Naive thymus-derived CD4-positive, alpha-beta T cell (primary cell): ENCODE measurements around the gene ROBO1. TPM values are rescaled to one million over a fixed set of nuclear protein-coding genes. Genes with fewer than 3 reads are reported as not detected.

Source experiments
- ATAC-seq: fragments of 150-1000 bp; cut with Tn5 transposase; 2 replicates; pipeline ENCODE4 v1.10.0; 2021; ENCODE audit warnings: mild to moderate bottlenecking, moderate library complexity
- CTCF ChIA-PET: fragments of 350-600 bp; sonication (Branson Sonifier 250); formaldehyde crosslinking; loops from one replicate; lab custom pipeline; 2021; ENCODE audit warnings: antibody characterized with exemption; lab: Charles Lee
- POLR2A ChIA-PET: fragments of 350-600 bp; sonication (Branson Sonifier 250); formaldehyde crosslinking; loops from one replicate; lab custom pipeline; 2021; ENCODE audit warnings: antibody characterized with exemption, inconsistent platforms; lab: Charles Lee
- DNase-seq, 9 donors: peaks; one replicate each; pipeline versions ENCODE4 v3.0.0 to v3.0.0-alpha.2; 2020 to 2022; ENCODE audit warnings: mixed read lengths in 1 of 9
- H3K27ac ChIP-seq: one replicate; pipeline ENCODE4 v1.7.0; 2013; ENCODE audit warnings: mild to moderate bottlenecking, low read depth, low read length, moderate library complexity
- H3K27me3 ChIP-seq, 2 donors: one replicate each; pipeline ENCODE4 v1.7.0; 2013; ENCODE audit warnings: low read length in 2 of 2, mild to moderate bottlenecking in 2 of 2, moderate library complexity in 2 of 2; ENCODE audit not compliant: control insufficient read depth in 2 of 2, insufficient read depth in 2 of 2
- H3K36me3 ChIP-seq, 3 experiments: 1 replicate in 2 of 3; 2 replicates in 1 of 3; pipeline ENCODE4 v1.7.0; 2013; ENCODE audit warnings: low read length in 3 of 3, mild to moderate bottlenecking in 3 of 3, moderate library complexity in 1 of 3; ENCODE audit not compliant: insufficient read depth in 3 of 3, control insufficient read depth in 2 of 3
- H3K4me1 ChIP-seq, 2 donors: one replicate each; pipeline ENCODE4 v1.7.0; 2013; ENCODE audit warnings: low read length in 2 of 2, mild to moderate bottlenecking in 2 of 2, moderate library complexity in 1 of 2; ENCODE audit not compliant: control insufficient read depth in 2 of 2, insufficient read depth in 2 of 2
- H3K4me3 ChIP-seq: 2 replicates; pipeline ENCODE4 v1.7.0; 2013; ENCODE audit warnings: mild to moderate bottlenecking, low read length
- H3K9me3 ChIP-seq, 3 experiments: 1 replicate in 2 of 3; 2 replicates in 1 of 3; pipeline ENCODE4 v1.7.0; 2013; ENCODE audit warnings: low read length in 3 of 3; ENCODE audit not compliant: control insufficient read depth in 2 of 3
- H3K27ac Mint-ChIP-seq, 9 donors: one replicate each; pipeline ENCODE4 v1.8.0; 2020 to 2022; ENCODE audit warnings: mixed read lengths in 9 of 9, mild to moderate bottlenecking in 8 of 9, moderate library complexity in 5 of 9, inconsistent platforms in 2 of 9
- H3K27me3 Mint-ChIP-seq, 5 donors: one replicate each; pipeline ENCODE4 v1.8.0; 2021 to 2022; ENCODE audit warnings: mixed read lengths in 5 of 5, mild to moderate bottlenecking in 1 of 5
- H3K36me3 Mint-ChIP-seq, 5 donors: one replicate each; pipeline ENCODE4 v1.8.0; 2020 to 2022; ENCODE audit warnings: mixed read lengths in 5 of 5, mild to moderate bottlenecking in 3 of 5, inconsistent platforms in 1 of 5
- H3K4me1 Mint-ChIP-seq, 7 donors: one replicate each; pipeline ENCODE4 v1.8.0; 2020 to 2022; ENCODE audit warnings: mixed read lengths in 7 of 7, mild to moderate bottlenecking in 3 of 7, inconsistent platforms in 1 of 7
- H3K4me3 Mint-ChIP-seq, 10 donors: one replicate each; pipeline ENCODE4 v1.8.0; 2020 to 2022; ENCODE audit warnings: mild to moderate bottlenecking in 10 of 10, mixed read lengths in 10 of 10, moderate library complexity in 6 of 10, inconsistent platforms in 2 of 10
- H3K9me3 Mint-ChIP-seq, 11 donors: one replicate each; pipeline ENCODE4 v1.8.0; 2020 to 2022; ENCODE audit warnings: mixed read lengths in 11 of 11, mild to moderate bottlenecking in 4 of 11, inconsistent platforms in 1 of 11, moderate library complexity in 1 of 11
- intact Hi-C, 2 donors: fragments of 100-400 bp; cut with micrococcal nuclease; formaldehyde crosslinking; loops; one replicate each; pipeline ENCODE4 v1.15.1; 2023
- polyA plus RNA-seq, 2 donors: library from polyadenylated mRNA; unstranded; fragments of 300-500 nt; fragmentation: Illumina TruSeq; gene quantifications; one replicate each; pipeline ENCODE4 v1.2.3, GENCODE V29; 2021
- total RNA-seq, 6 experiments: library from RNA in 5 of 6; stranded (reverse) in 5 of 6; gene quantifications; 1 replicate in 5 of 6; 2 replicates in 1 of 6; pipeline ENCODE4 v1.2.3 and lab custom pipeline; 2021 to 2026

Gene ROBO1
- total and polyA plus RNA-seq, 7 experiments from 2014 or later = 0.08 to 0.59 (median 0.26) TPM; not detected in 2

GRCh38 chr3:78610462-78611125, 1157.2 kb downstream of the ROBO1 start:
- no peak for DNase-seq
- Histone ChIP-seq H3K4me3 (no peak overlapping the region), H3K4me1 (no peaks in the 10 kb centered on the region), H3K27me3 (no peaks in the 10 kb centered on the region), H3K36me3 (no peaks in the 10 kb centered on the region), H3K9me3 (no peaks in the 10 kb centered on the region), H3K27ac (no peak overlapping the region)
- no peaks in the 10 kb centered on the region for H3K27me3 Mint-ChIP-seq
- ChIA-PET POLR2A (no interaction called here), CTCF (interaction anchor here (0.7 kb wide), 1 partner anchor 21 kb away, joined by 3 read pairs; no protein-coding TSS in a partner anchor)
- peaks cover 0 to 17% (median 3%) of the 10 kb centered on the region in 11 donors for H3K9me3 Mint-ChIP-seq
- H3K27ac Mint-ChIP-seq = no peak overlapping the region
- H3K4me1 Mint-ChIP-seq = no peaks in the 10 kb centered on the region
- intact Hi-C loops = no loop called here
- no peaks in the 10 kb centered on the region for H3K36me3 Mint-ChIP-seq
- ATAC-seq = no peak
- H3K4me3 Mint-ChIP-seq = no peak overlapping the region

- ATAC-seq (no peak), DNase-seq (no peak)
- Mint-ChIP-seq H3K4me3 (no peak overlapping the region), H3K27ac (no peak overlapping the region), H3K9me3 (peaks cover 0 to 17% (median 3%) of the 10 kb centered on the region in 11 donors), H3K4me1 (no peaks in the 10 kb centered on the region), H3K36me3 (no peaks in the 10 kb centered on the region), H3K27me3 (no peaks in the 10 kb centered on the region)
- Histone ChIP-seq H3K9me3 (no peaks in the 10 kb centered on the region), H3K4me1 (no peaks in the 10 kb centered on the region), H3K36me3 (no peaks in the 10 kb centered on the region), H3K4me3 (no peak overlapping the region), H3K27ac (no peak overlapping the region), H3K27me3 (no peaks in the 10 kb centered on the region)
- ChIA-PET CTCF (no interaction called here), POLR2A (no interaction called here)
- intact Hi-C loops = no loop called here
Observed at GRCh38 chr3:78606756-78607155, 1161.0 kb downstream of the ROBO1 start.

- ChIA-PET POLR2A (no interaction called here), CTCF (no interaction called here)
- no peaks in the 10 kb centered on the region for H3K27me3 Mint-ChIP-seq
- DNase-seq (no peak), ATAC-seq (no peak)
- Histone ChIP-seq H3K4me3 (no peak overlapping the region), H3K27ac (no peak overlapping the region), H3K27me3 (no peaks in the 10 kb centered on the region), H3K4me1 (no peaks in the 10 kb centered on the region), H3K9me3 (no peaks in the 10 kb centered on the region), H3K36me3 (no peaks in the 10 kb centered on the region)
- peaks cover 0 to 14% (median 3%) of the 10 kb centered on the region in 11 donors for H3K9me3 Mint-ChIP-seq
- H3K4me1 Mint-ChIP-seq = no peaks in the 10 kb centered on the region
- intact Hi-C loops = no loop called here
- no peak overlapping the region for H3K4me3 Mint-ChIP-seq
- H3K27ac Mint-ChIP-seq = no peak overlapping the region
- H3K36me3 Mint-ChIP-seq = no peaks in the 10 kb centered on the region
Observed at GRCh38 chr3:78605178-78605577, 1162.6 kb downstream of the ROBO1 start.

- ChIA-PET CTCF (no interaction called here), POLR2A (no interaction called here)
- no peaks in the 10 kb centered on the region for H3K36me3 Mint-ChIP-seq
- ATAC-seq (no peak), DNase-seq (no peak)
- H3K4me3 Mint-ChIP-seq = no peak overlapping the region
- Histone ChIP-seq H3K4me3 (no peak overlapping the region), H3K27ac (no peak overlapping the region), H3K27me3 (no peaks in the 10 kb centered on the region), H3K36me3 (no peaks in the 10 kb centered on the region), H3K9me3 (no peaks in the 10 kb centered on the region), H3K4me1 (no peaks in the 10 kb centered on the region)
- H3K9me3 Mint-ChIP-seq = peaks cover 0 to 14% (median 3%) of the 10 kb centered on the region in 11 donors
- H3K27ac Mint-ChIP-seq = no peak overlapping the region
- no peaks in the 10 kb centered on the region for H3K4me1 Mint-ChIP-seq
- intact Hi-C loops = no loop called here
- H3K27me3 Mint-ChIP-seq = no peaks in the 10 kb centered on the region
Observed at GRCh38 chr3:78604341-78604740, 1163.5 kb downstream of the ROBO1 start.

GRCh38 chr3:78601249-78601648, 1166.5 kb downstream of the ROBO1 start:
- Histone ChIP-seq H3K9me3 (no peaks in the 10 kb centered on the region), H3K4me3 (no peak overlapping the region), H3K4me1 (no peaks in the 10 kb centered on the region), H3K27ac (no peak overlapping the region), H3K27me3 (no peaks in the 10 kb centered on the region), H3K36me3 (no peaks in the 10 kb centered on the region)
- POLR2A ChIA-PET = no interaction called here
- CTCF ChIA-PET = no interaction called here
- no peak for ATAC-seq
- Mint-ChIP-seq H3K27me3 (no peaks in the 10 kb centered on the region), H3K9me3 (peaks cover 0 to 6% (median 0%) of the 10 kb centered on the region in 11 donors), H3K27ac (no peak overlapping the region), H3K36me3 (no peaks in the 10 kb centered on the region), H3K4me3 (no peak overlapping the region), H3K4me1 (no peaks in the 10 kb centered on the region)
- intact Hi-C loops = no loop called here
- no peak for DNase-seq

GRCh38 chr3:78589778-78590177, 1178.0 kb downstream of the ROBO1 start:
- Mint-ChIP-seq H3K4me1 (no peaks in the 10 kb centered on the region), H3K27me3 (no peaks in the 10 kb centered on the region), H3K36me3 (no peaks in the 10 kb centered on the region), H3K27ac (no peak overlapping the region), H3K4me3 (no peak overlapping the region), H3K9me3 (peaks cover 0 to 13% (median 10%) of the 10 kb centered on the region in 11 donors)
- Histone ChIP-seq H3K9me3 (no peaks in the 10 kb centered on the region), H3K4me3 (no peak overlapping the region), H3K27me3 (no peaks in the 10 kb centered on the region), H3K27ac (no peak overlapping the region), H3K4me1 (no peaks in the 10 kb centered on the region), H3K36me3 (no peaks in the 10 kb centered on the region)
- intact Hi-C loops = no loop called here
- ATAC-seq (no peak), DNase-seq (no peak)
- POLR2A ChIA-PET = no interaction called here
- CTCF ChIA-PET = no interaction called here
